ENCODE measurements around the gene SLC22A15. TPM values are rescaled to one million over a fixed set of nuclear protein-coding genes. Genes with fewer than 3 reads are reported as not detected.
A peak's percentile ranks its signal among the peaks of the same experiment; 100 is the strongest.

The SLC22A15 gene
- total RNA-seq, 4 donors from 2014 or later, result 0.53 to 6.6 (median 2.1) TPM

DNA sequence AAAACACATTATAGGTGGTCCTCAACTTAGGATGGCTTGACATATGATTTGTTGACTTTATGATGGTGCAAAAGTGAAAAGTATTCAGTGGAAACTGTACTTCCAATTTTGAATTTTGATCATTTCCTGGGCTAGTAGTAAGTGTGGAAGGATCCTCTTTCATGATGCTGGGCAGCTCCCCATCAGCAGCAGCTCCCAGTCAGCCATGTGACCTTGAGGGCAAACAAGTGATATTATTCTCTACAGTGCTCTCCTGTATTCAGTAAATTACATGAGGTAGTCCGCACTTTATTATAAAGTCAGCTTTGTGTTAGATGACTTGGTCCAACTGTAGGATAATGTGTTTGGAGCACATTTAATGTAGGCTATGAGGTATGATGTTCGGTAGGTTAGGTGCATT lies 36.4 kb downstream of the SLC22A15 start:
- no peaks in the 10 kb centered on the region for H3K27me3 ChIP-seq
- TF ChIP-seq POLR2A (IDR thresholded peaks at IDR 0.05), result no peak
- no peak for TF ChIP-seq CTCF (IDR thresholded peaks at IDR 0.05)
- no peak overlapping the region for H3K27ac ChIP-seq
- H3K4me1 ChIP-seq, result no peaks in the 10 kb centered on the region
- no peaks in the 10 kb centered on the region for H3K9me3 ChIP-seq
- H3K36me3 ChIP-seq, result no peaks in the 10 kb centered on the region
- H3K4me3 ChIP-seq, result no peak overlapping the region
- DNase-seq, result no peak

DNA sequence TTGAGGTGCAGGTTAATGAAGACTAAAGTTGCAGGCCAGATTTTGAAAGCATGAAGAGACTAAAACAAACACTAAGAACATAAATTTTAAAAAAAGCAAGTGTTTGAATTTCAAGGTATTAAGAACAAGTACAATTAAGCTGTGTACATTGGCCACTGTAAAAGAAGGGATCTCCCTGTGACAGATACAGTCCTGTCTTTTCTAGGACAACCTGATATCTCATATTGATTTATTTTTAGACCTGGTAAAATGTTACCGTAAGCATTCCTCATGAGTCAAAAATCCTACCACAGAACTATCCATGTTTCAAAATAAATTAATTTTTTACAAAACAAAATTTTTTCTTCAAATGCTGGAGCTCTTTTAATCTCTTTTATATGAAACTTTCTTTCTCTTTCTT lies 39.4 kb downstream of the SLC22A15 start:
- TF ChIP-seq CTCF (IDR thresholded peaks at IDR 0.05) (no peak), POLR2A (IDR thresholded peaks at IDR 0.05) (no peak)

DNA sequence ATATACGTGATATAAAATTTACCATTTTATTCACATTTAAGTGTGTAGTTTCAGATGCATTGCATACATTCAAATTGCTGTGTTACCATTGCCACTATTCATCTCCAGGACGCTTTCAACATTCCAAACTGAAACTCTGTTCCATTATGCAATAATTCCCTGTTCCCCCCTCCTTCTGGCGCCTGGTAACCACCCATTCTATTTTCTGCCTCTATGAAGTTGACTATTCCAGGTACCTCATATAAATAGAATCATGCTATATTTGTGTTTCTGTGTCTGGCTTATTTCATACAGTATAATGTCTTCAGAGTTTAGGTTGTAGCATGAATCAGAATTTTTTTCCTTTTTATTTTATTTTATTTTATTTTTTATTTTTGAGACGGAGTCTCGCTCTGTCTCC lies 41.7 kb downstream of the SLC22A15 start:
- H3K9me3 ChIP-seq, result no peaks in the 10 kb centered on the region
- no peak overlapping the region for H3K4me3 ChIP-seq
- TF ChIP-seq POLR2A (IDR thresholded peaks at IDR 0.05), result no peak
- no peak for TF ChIP-seq CTCF (IDR thresholded peaks at IDR 0.05)
- no peaks in the 10 kb centered on the region for H3K4me1 ChIP-seq
- DNase-seq, result no peak
- H3K27ac ChIP-seq, result no peak overlapping the region
- H3K27me3 ChIP-seq, result no peaks in the 10 kb centered on the region
- H3K36me3 ChIP-seq, result no peaks in the 10 kb centered on the region

More for the DNA sequence above, 39.4 kb downstream of the SLC22A15 start:
- no peaks in the 10 kb centered on the region for H3K9me3 ChIP-seq
- DNase-seq, result no peak
- H3K27ac ChIP-seq, result no peak overlapping the region
- no peak overlapping the region for H3K4me3 ChIP-seq
- no peaks in the 10 kb centered on the region for H3K27me3 ChIP-seq
- no peaks in the 10 kb centered on the region for H3K36me3 ChIP-seq
- H3K4me1 ChIP-seq, result no peaks in the 10 kb centered on the region

DNA sequence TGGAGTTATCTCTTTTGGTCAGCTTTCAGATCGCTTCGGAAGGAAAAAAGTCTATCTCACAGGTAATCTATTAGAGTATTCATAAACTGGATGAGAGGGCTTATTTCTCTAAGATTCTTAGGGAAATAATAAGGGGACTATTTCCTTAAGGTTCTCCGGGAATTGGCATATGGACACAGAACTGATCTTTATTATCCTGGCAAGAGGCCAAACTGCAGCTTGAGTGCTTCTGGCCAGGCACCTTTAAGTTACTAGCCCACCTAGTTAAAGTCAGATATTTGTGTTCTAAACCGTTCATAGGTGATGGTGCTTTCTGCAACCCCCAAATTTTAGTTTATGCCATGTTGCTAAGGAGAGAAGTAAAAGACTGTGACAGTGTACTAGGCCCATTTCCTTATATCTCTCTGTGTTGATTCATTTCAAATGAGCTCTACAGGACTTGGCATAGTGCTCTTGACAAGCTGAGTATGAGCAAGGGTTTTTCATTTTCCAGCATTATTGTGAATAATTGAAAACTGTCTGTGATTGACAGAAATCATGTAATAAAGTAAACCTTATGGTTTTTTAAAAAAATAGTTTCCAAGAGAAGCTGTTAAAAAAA lies 43.4 kb downstream of the SLC22A15 start:
- no peak for TF ChIP-seq CTCF (IDR thresholded peaks at IDR 0.05)
- TF ChIP-seq POLR2A (IDR thresholded peaks at IDR 0.05), result no peak
- no peaks in the 10 kb centered on the region for H3K4me1 ChIP-seq
- no peak overlapping the region for H3K27ac ChIP-seq
- no peak for DNase-seq
- no peaks in the 10 kb centered on the region for H3K27me3 ChIP-seq
- no peaks in the 10 kb centered on the region for H3K9me3 ChIP-seq
- no peaks in the 10 kb centered on the region for H3K36me3 ChIP-seq
- no peak overlapping the region for H3K4me3 ChIP-seq

DNA sequence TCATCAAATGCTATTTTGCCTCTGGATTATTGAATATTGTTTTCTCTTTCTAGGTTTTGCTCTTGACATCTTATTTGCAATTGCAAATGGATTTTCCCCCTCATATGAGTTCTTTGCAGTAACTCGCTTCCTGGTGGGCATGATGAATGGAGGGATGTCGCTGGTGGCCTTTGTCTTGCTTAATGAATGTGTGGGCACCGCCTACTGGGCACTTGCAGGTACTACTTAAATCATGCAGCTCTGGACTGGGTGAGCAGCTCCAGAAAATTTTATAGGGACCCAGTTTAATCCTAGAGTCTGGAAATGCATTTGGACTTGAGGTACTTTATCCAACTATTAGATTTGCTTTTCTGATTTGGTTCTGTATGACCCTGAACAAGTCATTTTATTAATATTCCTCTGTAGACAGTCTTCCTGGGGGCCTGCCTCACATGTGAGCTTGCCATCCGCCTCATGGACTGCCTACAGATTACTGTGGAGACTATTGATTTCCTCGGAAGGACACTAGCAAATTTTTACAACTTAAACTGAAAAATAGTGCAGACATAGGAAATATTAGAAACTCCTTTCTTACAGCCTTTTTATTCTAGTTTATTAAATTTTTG lies 44.5 kb downstream of the SLC22A15 start:
- TF ChIP-seq CTCF (IDR thresholded peaks at IDR 0.05) (peak in 4 of 6 experiments; percentile 39 to 57 (median 52)), POLR2A (IDR thresholded peaks at IDR 0.05) (no peak)
- no peak overlapping the region for H3K4me3 ChIP-seq
- peak; percentile 42 to 66 (median 48) for DNase-seq
- H3K27me3 ChIP-seq, result no peaks in the 10 kb centered on the region
- no peaks in the 10 kb centered on the region for H3K9me3 ChIP-seq
- no peak overlapping the region for H3K27ac ChIP-seq
- no peaks in the 10 kb centered on the region for H3K4me1 ChIP-seq
- H3K36me3 ChIP-seq, result no peaks in the 10 kb centered on the region

Measured in Peyer's patch (tissue), 4 donors.